GM12872 (cell line): ENCODE data around the gene BOC.

Experiments used
- CTCF ChIP-seq: IDR thresholded peaks from 3 replicates; pipeline ENCODE4 v1.5.1; 2011; ENCODE audit warnings: low read depth, mild to moderate bottlenecking, low read length, moderate library complexity; ENCODE audit not compliant: insufficient read depth

The BOC gene

GRCh38 chr3:113268311-113268710, 57.0 kb downstream of the BOC start:
- TF ChIP-seq CTCF, result no peak

DNA sequence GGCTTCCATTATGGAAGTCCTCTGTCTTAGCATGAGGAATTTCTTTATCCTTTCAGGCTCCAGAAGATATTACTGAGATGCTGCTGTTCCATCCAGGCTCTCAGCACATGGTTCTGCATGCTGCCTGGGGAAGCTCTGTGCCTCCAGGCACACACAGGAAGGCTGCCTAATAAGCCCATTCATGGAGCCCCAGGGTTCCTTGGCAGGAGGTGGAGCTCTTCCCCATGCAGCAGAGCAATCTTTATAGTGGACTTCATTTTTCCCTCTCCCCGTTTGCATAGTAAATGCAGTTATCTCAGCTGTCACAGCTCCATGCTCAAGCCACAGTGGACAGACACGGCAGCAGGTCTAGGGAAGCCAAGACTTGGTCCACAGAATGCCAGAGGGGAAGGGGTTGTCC, 57.6 kb downstream of the BOC start:
- no peak for TF ChIP-seq CTCF

DNA sequence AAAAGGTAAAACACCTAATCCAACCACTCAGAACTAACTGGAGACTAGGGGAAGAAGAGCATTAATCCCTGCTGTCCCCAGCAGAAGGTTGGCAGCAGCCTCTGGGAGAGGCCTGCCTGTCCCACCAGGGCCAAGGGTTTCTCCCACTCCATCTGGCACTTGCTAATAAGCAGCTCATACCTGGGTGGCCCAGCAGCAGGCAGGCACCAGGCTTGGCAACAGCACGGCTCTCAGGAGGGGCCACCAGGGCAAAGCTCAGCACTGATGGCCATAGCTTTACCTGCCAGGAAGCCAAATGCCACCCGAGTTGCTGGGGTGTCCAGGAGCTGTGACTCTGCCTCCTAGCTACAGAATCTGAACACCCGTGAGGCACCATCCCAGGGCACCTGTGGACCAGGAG, 58.3 kb downstream of the BOC start:
- TF ChIP-seq CTCF, result no peak

DNA sequence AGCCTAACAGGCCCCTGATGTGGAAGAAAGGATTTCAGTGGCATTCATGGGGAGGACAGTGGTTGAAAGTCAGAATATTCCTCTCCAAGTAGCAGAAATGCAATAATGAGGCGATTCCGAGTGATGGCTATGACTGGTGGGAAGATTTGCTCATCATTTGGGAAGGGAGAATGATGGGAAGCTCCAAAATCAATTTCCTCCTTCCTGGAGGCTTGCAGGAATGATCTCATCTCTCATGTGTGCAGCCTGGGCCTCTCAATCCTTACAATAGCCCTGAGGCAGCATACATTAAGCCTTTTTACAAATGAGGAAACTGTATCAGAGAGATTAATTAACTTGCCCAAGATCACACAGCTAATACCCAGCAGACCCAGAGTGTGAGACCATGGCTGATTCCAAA, 58.7 kb downstream of the BOC start:
- no peak for TF ChIP-seq CTCF

DNA sequence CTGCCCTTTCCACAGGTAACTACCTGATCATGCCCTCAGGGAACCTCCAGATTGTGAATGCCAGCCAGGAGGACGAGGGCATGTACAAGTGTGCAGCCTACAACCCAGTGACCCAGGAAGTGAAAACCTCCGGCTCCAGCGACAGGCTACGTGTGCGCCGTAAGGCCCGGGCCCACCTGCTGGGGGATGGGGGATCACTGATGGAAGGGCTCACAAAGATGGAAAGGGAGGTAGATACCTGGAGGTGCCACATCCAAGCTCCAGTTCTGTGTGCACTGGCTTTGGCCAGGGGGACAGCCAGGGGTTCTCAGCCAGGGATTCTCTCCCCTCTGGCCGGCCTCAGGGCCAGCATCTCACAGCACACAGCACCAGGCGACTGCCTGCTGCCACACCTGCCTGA, 59.4 kb downstream of the BOC start:
- TF ChIP-seq CTCF, result no peak

GRCh38 chr3:113271189-113271588, 59.8 kb downstream of the BOC start:
- no peak for TF ChIP-seq CTCF

GRCh38 chr3:113271594-113272384, 60.4 kb downstream of the BOC start:
- TF ChIP-seq CTCF, result no peak

DNA sequence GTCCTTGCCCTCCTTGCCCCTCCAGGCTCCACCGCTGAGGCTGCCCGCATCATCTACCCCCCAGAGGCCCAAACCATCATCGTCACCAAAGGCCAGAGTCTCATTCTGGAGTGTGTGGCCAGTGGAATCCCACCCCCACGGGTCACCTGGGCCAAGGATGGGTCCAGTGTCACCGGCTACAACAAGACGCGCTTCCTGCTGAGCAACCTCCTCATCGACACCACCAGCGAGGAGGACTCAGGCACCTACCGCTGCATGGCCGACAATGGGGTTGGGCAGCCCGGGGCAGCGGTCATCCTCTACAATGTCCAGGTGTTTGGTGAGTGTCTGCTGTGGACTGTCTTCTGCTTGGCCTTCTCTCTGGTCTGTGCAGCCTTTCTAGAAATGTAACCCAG, 61.0 kb downstream of the BOC start:
- no peak for TF ChIP-seq CTCF
